HEK293 (cell line): Measurements from ENCODE around the gene DCST1.

Experiments used
- KLF8 ChIP-seq: fragments of 450-650 bp; formaldehyde crosslinking; IDR thresholded peaks from 2 replicates; pipeline ENCODE4 v1.5.1; 2016; ENCODE audit warnings: missing biosample characterization, missing genetic modification characterization
- PATZ1 ChIP-seq: fragments of 450-650 bp; formaldehyde crosslinking; IDR thresholded peaks from 2 replicates; pipeline ENCODE4 v1.5.1; 2016; ENCODE audit warnings: missing biosample characterization, missing genetic modification characterization
- ZSCAN30 ChIP-seq: fragments of 450-650 bp; IDR thresholded peaks from 2 replicates; pipeline ENCODE4 v1.5.1; 2018; ENCODE audit warnings: missing biosample characterization, mild to moderate bottlenecking, missing genetic modification characterization, moderate library complexity
- TF ChIP-seq, protein P1 (sequence below): fragments of 450-650 bp; formaldehyde crosslinking; IDR thresholded peaks from 2 replicates; pipeline ENCODE4 v1.5.1; 2016; ENCODE audit warnings: missing biosample characterization, missing genetic modification characterization

DNA sequence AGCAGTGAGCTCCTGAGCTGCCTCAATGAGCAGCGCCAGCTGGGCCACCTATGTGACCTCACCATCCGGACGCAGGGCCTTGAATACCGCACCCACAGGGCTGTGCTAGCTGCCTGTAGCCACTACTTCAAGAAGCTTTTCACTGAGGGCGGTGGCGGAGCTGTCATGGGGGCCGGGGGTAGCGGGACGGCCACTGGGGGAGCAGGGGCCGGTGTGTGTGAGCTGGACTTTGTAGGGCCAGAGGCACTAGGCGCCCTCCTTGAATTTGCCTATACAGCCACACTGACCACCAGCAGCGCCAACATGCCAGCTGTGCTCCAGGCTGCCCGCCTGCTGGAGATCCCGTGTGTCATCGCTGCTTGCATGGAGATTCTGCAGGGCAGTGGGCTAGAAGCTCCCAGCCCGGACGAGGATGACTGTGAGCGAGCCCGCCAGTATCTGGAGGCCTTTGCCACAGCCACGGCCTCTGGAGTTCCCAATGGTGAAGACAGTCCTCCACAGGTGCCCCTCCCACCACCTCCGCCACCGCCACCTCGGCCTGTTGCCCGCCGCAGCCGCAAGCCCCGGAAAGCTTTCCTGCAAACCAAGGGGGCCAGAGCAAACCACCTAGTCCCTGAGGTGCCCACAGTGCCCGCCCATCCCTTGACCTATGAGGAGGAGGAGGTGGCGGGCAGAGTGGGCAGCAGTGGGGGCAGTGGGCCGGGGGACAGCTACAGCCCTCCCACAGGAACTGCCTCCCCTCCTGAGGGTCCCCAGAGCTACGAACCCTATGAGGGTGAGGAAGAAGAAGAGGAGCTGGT lies 18.7 kb upstream of the DCST1 start:
- TF ChIP-seq KLF8 (tag by site-specific recombination) (no peak), PATZ1 (no peak), ZSCAN30 (no peak)
- TF ChIP-seq, protein P1, sequence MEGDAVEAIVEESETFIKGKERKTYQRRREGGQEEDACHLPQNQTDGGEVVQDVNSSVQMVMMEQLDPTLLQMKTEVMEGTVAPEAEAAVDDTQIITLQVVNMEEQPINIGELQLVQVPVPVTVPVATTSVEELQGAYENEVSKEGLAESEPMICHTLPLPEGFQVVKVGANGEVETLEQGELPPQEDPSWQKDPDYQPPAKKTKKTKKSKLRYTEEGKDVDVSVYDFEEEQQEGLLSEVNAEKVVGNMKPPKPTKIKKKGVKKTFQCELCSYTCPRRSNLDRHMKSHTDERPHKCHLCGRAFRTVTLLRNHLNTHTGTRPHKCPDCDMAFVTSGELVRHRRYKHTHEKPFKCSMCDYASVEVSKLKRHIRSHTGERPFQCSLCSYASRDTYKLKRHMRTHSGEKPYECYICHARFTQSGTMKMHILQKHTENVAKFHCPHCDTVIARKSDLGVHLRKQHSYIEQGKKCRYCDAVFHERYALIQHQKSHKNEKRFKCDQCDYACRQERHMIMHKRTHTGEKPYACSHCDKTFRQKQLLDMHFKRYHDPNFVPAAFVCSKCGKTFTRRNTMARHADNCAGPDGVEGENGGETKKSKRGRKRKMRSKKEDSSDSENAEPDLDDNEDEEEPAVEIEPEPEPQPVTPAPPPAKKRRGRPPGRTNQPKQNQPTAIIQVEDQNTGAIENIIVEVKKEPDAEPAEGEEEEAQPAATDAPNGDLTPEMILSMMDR (tag by site-specific recombination), result no peak
